Stimulated activated CD4-positive, alpha-beta T cell treated with anti-CD3 and anti-CD28 coated beads, Interleukin-2, amount 100 ng/mL, for 4 hours (primary cell): Measurements from ENCODE around the gene EFNA5.

ENCODE experiments used
- DNase-seq: peaks from one replicate; pipeline ENCODE4 v3.0.0-alpha.2; 2020; ENCODE audit warnings: low read depth

The EFNA5 gene

GRCh38 chr5:107544476-107544875 is 126.3 kb downstream of the EFNA5 start:
- no peak for DNase-seq

GRCh38 chr5:107543868-107544267 is 126.9 kb downstream of the EFNA5 start:
- DNase-seq, result no peak

- DNase-seq, result no peak
Observed at GRCh38 chr5:107542831-107543231, 127.9 kb downstream of the EFNA5 start.

GRCh38 chr5:107542428-107542827 is 128.3 kb downstream of the EFNA5 start:
- no peak for DNase-seq

- no peak for DNase-seq
Observed at GRCh38 chr5:107541400-107541799, 129.3 kb downstream of the EFNA5 start.

- no peak for DNase-seq
Observed at GRCh38 chr5:107539726-107540330, 130.9 kb downstream of the EFNA5 start.

- DNase-seq, result no peak
Observed at GRCh38 chr5:107538805-107539445, 131.8 kb downstream of the EFNA5 start.

GRCh38 chr5:107538331-107538730 is 132.4 kb downstream of the EFNA5 start:
- DNase-seq, result no peak

GRCh38 chr5:107535849-107536248 is 134.9 kb downstream of the EFNA5 start:
- no peak for DNase-seq

GRCh38 chr5:107533910-107534876 is 136.5 kb downstream of the EFNA5 start:
- DNase-seq, result no peak

- DNase-seq, result no peak
Observed at GRCh38 chr5:107532916-107533315, 137.8 kb downstream of the EFNA5 start.

- no peak for DNase-seq
Observed at GRCh38 chr5:107532169-107532878, 138.4 kb downstream of the EFNA5 start.

GRCh38 chr5:107531308-107531707 is 139.4 kb downstream of the EFNA5 start:
- DNase-seq, result no peak

- DNase-seq, result no peak
Observed at GRCh38 chr5:107529618-107530017, 141.1 kb downstream of the EFNA5 start.

- DNase-seq, result no peak
Observed at GRCh38 chr5:107526270-107526937, 144.3 kb downstream of the EFNA5 start.

GRCh38 chr5:107524111-107524510 is 146.6 kb downstream of the EFNA5 start:
- no peak for DNase-seq

GRCh38 chr5:107523029-107523680 is 147.6 kb downstream of the EFNA5 start:
- no peak for DNase-seq

GRCh38 chr5:107522456-107522855 is 148.3 kb downstream of the EFNA5 start:
- no peak for DNase-seq

GRCh38 chr5:107519900-107520354 is 150.8 kb downstream of the EFNA5 start:
- DNase-seq, result no peak

GRCh38 chr5:107518616-107519015 is 152.1 kb downstream of the EFNA5 start:
- DNase-seq, result no peak

- no peak for DNase-seq
Observed at GRCh38 chr5:107518190-107518589, 152.5 kb downstream of the EFNA5 start.
